Measurements from ENCODE around the gene ESF1. TPM values are rescaled to one million over a fixed set of nuclear protein-coding genes. Genes with fewer than 3 reads are reported as not detected.

ESF1 gene
- total RNA-seq, 1 donor from 2014 or later = 9.0 TPM

DNA sequence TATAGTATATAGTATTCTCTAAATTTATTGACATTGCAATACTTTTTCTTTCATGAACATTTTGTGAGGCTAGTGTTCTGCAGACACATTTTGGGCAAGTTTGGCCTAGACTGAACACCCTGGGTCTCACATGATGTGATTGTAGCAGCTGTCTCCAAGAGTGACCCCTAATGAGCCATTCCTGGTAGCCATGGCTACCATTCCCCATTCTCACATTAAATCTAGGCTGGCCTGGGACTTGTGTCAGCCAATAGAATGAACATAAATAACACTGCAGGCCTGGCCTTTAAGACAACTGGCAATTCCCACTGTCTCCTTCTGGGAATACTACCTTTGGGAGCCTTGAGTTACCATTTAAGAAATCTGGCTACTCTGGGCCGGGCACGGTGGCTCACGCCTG lies 108.0 kb downstream of the ESF1 start:
- Mint-ChIP-seq H3K4me3 (ENCODE audit: unreplicated experiment) (no peak overlapping the region), H3K27me3 (ENCODE audit: low read depth) (no peaks in the 10 kb centered on the region), H3K36me3 (ENCODE audit: low read depth) (no peaks in the 10 kb centered on the region), H3K27ac (ENCODE audit: unreplicated experiment) (no peak overlapping the region), H3K4me1 (ENCODE audit: low read depth) (peaks cover 22% of the 10 kb centered on the region), H3K9me3 (ENCODE audit: low read depth) (peaks cover 3% of the 10 kb centered on the region)
- no peak for DNase-seq (ENCODE audit: low spot score)
- TF ChIP-seq, protein P1, sequence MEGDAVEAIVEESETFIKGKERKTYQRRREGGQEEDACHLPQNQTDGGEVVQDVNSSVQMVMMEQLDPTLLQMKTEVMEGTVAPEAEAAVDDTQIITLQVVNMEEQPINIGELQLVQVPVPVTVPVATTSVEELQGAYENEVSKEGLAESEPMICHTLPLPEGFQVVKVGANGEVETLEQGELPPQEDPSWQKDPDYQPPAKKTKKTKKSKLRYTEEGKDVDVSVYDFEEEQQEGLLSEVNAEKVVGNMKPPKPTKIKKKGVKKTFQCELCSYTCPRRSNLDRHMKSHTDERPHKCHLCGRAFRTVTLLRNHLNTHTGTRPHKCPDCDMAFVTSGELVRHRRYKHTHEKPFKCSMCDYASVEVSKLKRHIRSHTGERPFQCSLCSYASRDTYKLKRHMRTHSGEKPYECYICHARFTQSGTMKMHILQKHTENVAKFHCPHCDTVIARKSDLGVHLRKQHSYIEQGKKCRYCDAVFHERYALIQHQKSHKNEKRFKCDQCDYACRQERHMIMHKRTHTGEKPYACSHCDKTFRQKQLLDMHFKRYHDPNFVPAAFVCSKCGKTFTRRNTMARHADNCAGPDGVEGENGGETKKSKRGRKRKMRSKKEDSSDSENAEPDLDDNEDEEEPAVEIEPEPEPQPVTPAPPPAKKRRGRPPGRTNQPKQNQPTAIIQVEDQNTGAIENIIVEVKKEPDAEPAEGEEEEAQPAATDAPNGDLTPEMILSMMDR (IDR thresholded peaks at IDR 0.05) = no peak

DNA sequence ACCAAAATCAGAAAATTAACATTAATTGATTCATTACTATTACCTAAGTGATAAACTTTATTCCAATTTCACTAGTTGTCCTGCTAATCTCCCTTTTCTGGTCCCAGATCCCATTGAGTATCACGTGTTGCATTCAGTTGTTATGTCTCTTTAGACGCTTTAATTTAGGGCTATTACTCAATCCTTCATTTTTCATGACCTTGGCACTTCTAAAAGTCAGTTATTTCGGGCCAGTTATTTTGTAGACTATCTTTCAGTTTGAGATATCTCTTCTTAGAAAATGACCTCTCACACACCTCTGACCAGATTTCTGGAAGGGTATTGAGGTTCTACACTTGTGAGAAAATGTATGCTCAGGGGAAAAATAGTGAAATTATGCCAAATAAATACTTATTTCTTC lies 112.0 kb downstream of the ESF1 start:
- Mint-ChIP-seq H3K27ac (ENCODE audit: unreplicated experiment) (peak overlapping the region; percentile 62), H3K27me3 (ENCODE audit: low read depth) (no peaks in the 10 kb centered on the region), H3K36me3 (ENCODE audit: low read depth) (no peaks in the 10 kb centered on the region), H3K4me1 (ENCODE audit: low read depth) (peaks cover 42% of the 10 kb centered on the region), H3K9me3 (ENCODE audit: low read depth) (peaks cover 6% of the 10 kb centered on the region), H3K4me3 (ENCODE audit: unreplicated experiment) (no peak overlapping the region)
- no peak for DNase-seq (ENCODE audit: low spot score)
- TF ChIP-seq, protein P1 (IDR thresholded peaks at IDR 0.05) = no peak

DNA sequence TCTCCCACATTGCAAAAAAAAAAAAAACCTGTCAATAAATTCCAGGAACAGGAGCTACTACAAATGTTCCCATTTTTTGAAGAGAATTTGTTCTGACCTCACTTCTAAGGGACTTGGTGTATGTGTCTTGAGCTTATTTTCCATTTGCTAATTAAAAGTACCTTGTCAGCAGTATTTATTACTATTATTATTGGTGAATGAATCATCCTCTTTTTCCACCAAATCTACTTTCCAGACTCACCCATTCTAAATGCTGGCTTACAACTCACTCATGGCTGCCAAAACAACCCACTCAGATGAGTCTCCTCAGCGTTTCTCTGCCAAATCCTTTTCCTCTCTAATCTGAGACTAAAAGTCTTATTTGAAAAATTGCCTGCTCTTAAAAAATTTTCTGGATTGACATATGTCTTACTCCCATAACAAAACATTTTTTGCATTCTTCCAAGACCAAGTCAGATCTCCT lies 112.8 kb downstream of the ESF1 start:
- H3K27ac Mint-ChIP-seq (ENCODE audit: unreplicated experiment) = peak overlapping the region; percentile 62
- TF ChIP-seq, protein P1 (IDR thresholded peaks at IDR 0.05) = no peak
- DNase-seq (ENCODE audit: low spot score) = no peak
- peaks cover 6% of the 10 kb centered on the region for H3K9me3 Mint-ChIP-seq (ENCODE audit: low read depth)
- H3K36me3 Mint-ChIP-seq (ENCODE audit: low read depth) = no peaks in the 10 kb centered on the region
- no peak overlapping the region for H3K4me3 Mint-ChIP-seq (ENCODE audit: unreplicated experiment)
- H3K27me3 Mint-ChIP-seq (ENCODE audit: low read depth) = no peaks in the 10 kb centered on the region
- H3K4me1 Mint-ChIP-seq (ENCODE audit: low read depth) = peaks cover 41% of the 10 kb centered on the region

DNA sequence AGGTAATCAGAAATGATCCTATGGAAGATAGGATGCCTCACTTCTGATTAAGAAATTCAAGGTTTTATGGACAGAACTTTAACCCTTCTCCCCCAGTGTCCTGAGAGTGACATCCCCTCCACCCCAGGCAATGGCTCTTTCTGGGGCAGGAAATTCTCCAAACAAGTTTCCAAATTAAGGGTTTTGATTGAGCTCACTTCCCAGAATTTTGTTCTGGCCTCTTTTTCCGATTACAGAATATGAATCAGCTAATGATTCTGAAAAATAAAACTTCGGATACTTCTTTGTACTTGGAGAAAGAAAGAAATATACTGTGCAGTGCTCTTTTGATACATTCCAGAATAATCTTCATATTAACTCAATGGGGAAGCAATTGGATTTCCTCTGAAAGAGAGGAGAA lies 113.2 kb downstream of the ESF1 start:
- DNase-seq (ENCODE audit: low spot score) = no peak
- Mint-ChIP-seq H3K4me1 (ENCODE audit: low read depth) (peaks cover 41% of the 10 kb centered on the region), H3K36me3 (ENCODE audit: low read depth) (no peaks in the 10 kb centered on the region), H3K9me3 (ENCODE audit: low read depth) (peaks cover 6% of the 10 kb centered on the region), H3K4me3 (ENCODE audit: unreplicated experiment) (no peak overlapping the region), H3K27ac (ENCODE audit: unreplicated experiment) (peak overlapping the region; percentile 62), H3K27me3 (ENCODE audit: low read depth) (no peaks in the 10 kb centered on the region)
- TF ChIP-seq, protein P1 (IDR thresholded peaks at IDR 0.05) = no peak

DNA sequence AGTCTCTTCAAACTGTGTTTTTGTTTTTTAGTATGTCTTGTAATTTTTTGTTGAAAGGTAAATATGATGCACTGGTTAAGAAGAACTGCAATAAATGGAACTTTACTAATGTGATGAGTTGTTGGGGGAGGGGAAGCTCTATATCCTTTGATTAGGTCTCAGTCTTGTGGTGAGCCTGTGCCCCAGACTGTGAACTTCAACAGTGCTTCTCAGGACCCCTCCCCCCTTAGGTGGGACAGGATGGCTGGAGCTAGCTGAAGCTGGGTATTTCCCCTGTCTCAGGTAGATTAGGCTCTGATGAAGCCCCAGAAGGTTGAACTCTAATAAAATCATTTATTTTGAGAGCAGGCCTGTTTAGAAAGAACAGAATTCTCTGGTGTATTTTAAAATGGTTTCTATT lies 114.6 kb downstream of the ESF1 start:
- no peak overlapping the region for H3K4me3 Mint-ChIP-seq (ENCODE audit: unreplicated experiment)
- H3K4me1 Mint-ChIP-seq (ENCODE audit: low read depth) = peaks cover 41% of the 10 kb centered on the region
- DNase-seq (ENCODE audit: low spot score) = no peak
- no peaks in the 10 kb centered on the region for H3K36me3 Mint-ChIP-seq (ENCODE audit: low read depth)
- no peaks in the 10 kb centered on the region for H3K27me3 Mint-ChIP-seq (ENCODE audit: low read depth)
- peaks cover 6% of the 10 kb centered on the region for H3K9me3 Mint-ChIP-seq (ENCODE audit: low read depth)
- H3K27ac Mint-ChIP-seq (ENCODE audit: unreplicated experiment) = no peak overlapping the region
- TF ChIP-seq, protein P1 (IDR thresholded peaks at IDR 0.05) = no peak

Measured in chondrocyte (in vitro differentiated cells).